Stimulated activated CD4-positive, alpha-beta T cell treated with anti-CD3 and anti-CD28 coated beads, Interleukin-2, amount 100 ng/mL, for 4 hours (primary cell): Measurements from ENCODE around the gene ETFA.
"Not testable (repeated sequence)": the region's sequence is repeated elsewhere in the genome, so short reads cannot be mapped to it uniquely, and the experiment has no call there.

Source experiments
- DNase-seq: peaks from one replicate; pipeline ENCODE4 v3.0.0-alpha.2; 2020; ENCODE audit warnings: low read depth

Gene ETFA

DNA sequence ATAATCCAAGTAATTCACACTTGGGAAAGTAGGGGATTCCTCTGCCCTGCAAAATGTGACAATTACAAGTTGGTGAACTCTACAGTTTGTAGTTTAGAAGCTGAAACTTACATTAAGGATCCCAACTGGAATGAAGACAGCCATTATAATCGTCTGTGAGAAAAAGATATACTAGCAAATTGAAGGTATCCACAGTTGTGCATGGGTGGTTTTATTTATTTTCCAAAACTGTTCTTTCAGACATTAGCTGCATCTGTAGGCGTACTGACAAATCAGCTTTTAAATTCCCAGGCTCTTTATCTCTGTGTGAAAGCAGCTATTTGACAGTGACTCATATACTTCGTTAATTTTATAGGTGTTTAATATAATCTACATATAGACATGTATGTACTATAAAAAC is 12.8 kb upstream of the ETFA start:
- DNase-seq: no peak

DNA sequence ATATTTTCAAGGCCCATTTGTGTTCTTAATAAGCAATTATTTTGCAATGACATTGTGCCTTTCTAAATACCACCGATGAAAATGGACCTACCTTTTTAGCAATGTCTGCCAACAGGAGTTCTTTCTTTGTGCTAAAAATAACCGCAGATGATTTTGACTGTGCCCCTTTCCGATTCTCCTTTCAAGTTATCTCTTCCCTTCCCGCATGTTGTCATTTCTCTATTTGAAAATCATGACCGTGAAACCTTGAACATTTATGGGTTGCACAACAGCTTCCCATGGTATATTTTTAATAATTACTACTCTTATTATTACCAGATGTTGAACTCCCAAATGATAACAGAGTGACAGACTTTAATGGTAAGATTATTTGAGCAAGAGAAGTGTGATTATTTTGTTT is 10.3 kb upstream of the ETFA start:
- DNase-seq: no peak

DNA sequence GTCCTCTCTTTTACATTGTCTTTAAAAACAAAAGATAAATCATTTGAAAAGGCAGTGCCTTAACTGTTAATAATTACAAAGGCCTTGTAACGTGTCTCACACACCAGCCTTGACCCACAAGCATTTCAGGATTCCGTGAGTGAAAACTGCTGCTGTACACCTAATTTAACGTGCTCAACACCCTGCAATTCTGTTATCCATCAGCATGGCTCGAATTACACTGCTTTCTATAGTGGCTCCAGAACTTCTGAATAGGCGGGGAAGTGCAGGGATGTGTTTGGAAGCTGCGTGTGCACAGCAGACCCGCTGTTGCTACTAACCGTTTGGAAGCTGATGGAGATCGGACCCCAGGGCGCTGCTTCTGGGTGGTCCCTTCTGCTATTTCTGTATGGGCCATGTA is 9.9 kb upstream of the ETFA start:
- DNase-seq: no peak

DNA sequence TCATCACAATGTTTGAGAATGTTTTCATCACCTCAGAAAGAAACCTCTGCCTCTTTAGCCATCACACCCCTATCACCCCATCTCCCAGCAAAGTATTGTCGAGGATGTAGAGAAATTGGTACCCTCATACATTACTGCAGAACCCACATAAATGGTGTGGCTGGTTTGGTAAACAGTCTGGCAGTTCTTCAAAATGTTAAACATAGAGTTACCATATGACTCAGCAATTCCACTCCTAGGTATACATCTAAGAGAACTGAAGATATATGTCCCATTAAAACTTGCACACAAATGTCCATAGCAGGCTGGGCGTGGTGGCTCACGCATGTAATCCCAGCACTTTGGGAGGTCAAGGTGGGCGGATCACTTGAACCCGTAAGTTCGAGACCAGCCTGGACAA is 8.7 kb upstream of the ETFA start:
- DNase-seq: no peak

DNA sequence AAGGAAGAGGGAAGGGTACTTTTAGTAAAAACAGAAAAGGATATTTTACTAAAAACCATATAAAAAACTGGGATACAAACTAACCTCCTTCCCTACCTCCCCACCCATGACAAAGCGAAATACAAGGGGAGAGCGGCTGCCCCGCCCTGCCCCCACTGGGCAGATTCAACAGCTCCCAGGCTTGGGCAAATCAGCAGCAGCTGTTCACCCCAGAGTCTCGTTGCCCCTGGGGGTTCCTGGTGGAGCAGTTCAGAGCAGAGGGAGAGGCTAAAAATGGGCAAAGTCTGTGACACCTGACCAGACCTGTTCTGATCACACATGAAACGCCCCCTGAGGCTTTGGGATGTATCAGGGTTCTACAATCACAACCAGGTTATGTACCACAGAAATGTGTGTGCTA is 2.5 kb upstream of the ETFA start:
- no peak for DNase-seq

DNA sequence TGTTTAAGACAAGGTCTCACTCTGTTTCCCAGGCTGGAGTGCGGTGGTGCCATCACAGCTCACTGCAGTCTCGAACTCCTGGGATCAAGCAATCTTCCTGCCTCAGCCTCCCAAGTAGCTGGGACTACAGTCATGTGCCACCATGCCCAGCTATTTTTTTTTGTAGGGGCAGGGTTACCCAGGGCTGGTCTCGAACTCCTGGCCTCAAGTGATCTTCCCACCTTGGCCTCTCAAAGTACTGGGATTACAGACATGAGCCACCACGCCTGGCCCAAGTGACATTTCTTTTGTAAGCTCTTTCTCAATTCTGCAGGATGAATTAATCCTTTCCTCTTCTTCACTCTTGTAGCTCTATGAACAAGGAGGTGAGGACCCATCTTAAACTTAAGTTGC is 1.9 kb upstream of the ETFA start:
- not testable (repeated sequence) for DNase-seq

DNA sequence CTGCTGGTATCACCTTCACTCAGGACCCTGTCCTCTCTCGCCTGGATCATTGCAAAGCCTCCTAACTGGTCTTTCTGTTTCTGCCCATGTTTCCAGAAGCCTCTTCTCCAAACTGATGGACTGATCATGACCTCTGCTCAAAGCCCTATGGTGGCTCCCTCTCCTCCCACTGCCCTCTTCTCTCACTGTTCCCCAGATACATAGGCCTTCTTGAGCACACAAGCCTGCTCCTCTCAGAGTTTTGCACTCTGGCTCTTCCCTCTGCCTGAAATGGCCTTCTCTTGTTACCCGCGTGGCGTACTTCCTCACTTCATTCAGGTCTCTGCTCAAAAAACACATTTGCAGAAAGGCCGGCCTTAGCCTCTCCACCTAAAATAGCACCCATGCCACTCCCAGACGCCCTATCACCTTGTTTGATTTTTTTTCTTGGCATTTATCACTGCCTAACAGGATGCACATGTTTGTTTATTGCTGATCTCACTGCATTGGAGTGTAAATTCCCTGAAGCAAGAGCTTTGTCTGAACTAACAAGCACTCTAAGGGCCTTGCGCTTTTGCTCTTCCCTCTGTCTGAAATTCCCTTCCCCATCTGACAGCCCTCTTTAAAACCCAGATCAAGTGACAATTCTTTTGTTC is 1.4 kb upstream of the ETFA start:
- no peak for DNase-seq

DNA sequence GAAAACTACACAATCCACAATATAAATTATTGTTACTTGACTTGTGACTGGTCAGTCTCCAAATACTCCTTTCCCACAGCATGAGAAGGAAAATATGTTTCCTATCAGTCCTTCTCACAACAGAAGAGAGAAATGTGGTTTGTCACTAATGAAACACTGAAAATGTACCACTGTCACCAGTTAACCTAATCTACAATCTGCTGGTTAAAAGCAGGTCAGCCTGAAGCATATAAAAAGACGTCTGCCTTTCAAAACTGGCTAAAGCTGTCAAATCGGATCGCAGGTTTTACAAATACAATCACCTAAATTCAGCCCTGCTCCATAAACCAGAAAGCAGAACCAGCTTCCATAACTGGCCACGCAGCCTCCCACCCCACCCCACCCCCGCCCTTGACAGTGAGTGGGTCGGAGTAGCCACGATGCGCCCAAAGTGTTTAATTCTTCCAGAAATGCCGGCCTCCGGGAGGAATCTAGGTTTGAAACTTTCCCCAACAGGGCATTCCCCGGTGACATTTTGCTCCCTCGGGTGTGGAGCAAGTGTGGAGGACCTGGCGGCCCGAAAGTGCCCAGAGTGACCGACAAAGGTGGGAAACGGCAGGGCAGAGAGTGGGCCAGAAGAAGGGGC is 682 bp downstream of the ETFA start:
- DNase-seq: no peak

DNA sequence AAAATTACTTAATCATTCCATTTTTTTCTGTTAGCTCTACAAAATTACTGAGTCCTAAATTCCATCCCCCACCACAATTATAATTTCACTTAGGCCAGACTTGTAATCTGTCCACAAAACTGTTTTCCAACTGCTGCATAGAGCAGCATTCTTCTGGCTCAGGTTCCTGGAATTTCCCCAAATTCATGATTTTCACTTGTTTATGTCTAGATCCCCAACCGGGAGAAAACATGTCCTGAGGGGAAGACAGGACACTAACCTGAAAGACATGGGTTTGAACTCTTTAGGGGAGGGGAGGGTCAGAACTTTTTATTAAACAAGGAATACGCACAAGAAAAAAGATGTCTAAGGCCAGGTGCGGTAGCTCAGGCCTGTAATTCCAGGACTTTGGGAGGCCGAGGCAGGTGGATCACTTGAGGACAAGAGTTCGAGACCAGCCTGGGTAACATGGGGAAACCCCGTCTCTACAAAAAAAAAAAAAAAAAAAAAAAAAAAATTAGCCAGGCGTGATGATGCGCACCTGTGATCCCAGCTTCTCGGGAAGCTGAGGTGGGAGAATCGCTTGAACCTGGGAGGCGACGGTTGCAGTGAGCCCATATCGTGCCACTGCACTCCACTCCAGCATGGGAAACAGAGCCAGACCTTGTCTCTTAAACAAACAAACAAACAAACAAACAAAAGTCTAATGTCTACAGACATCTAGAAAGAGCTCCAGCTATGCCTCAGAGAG is 1.5 kb downstream of the ETFA start:
- DNase-seq: no peak

DNA sequence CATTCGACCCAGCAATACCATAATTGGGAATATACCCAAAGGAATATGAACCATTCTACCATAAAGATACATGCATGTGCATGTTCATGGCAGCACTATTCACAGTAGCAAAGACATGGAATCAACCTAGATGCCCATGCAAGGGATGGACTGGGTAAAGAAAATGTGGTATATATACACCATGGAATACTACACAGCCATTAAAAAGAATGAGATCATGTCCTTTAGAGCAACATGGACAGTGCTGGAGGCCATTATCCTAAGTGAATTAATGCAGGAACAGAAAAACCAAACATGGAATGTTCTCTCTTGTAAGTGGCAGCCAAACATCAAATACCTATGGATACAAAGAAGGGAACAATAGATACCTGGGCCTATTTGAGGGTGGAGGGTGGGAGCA is 7.4 kb downstream of the ETFA start:
- no peak for DNase-seq

DNA sequence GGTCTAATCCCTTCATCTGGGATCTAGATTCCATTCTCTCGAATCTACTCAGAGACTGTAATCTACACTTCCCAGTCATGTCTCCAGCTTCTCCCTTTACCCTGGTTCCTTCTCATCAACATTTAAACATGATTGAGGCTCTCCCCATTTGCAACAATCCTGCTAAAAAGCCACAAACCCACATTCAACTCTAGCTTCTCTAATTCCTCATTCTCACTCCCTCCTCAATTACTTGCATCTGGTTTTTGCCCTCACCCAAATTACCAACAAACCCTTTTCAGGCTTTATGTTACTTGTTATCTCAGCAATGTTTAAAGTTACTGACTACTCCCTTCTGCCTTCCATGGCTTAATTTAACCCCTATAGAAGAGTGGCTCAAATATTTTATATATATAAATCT is 11.5 kb downstream of the ETFA start:
- no peak for DNase-seq

DNA sequence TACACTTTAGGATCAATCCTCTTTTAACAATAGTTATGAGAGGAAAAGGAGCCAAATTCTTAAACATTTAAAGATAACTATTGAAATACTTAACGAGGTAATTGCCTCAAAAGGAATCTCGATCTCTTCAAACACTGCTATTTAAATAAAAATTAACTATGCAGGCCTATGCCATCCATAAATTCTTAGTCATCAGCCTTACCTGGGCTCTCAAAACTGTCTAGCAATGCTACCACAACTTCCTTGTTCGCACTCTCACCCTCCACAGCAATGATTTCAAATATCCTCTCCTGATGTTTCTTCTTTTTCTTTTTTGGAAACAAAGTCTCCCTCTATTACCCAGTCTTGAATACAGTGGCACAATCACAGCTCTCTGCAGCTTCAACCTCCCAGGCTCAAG is 12.3 kb downstream of the ETFA start:
- DNase-seq: no peak

DNA sequence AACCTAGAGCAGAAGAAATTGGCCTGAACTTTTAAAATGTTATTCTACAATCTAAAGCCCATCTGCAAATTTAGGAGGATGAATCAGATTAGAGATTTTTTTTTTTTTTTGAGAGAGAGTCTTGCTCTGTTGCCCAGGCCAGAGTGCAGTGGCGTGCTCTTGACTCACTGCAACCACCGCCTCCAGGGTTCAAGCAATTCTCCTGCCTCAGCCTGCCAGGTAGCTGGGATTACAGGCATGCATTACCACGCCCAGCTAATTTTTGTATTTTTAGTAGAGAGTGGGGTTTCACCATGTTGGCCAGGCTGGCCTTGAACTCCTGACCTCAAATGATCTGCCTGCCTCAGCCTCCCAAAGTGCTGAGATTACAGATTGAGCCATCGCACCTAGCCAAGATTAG is 13.3 kb downstream of the ETFA start:
- not testable (repeated sequence) for DNase-seq

DNA sequence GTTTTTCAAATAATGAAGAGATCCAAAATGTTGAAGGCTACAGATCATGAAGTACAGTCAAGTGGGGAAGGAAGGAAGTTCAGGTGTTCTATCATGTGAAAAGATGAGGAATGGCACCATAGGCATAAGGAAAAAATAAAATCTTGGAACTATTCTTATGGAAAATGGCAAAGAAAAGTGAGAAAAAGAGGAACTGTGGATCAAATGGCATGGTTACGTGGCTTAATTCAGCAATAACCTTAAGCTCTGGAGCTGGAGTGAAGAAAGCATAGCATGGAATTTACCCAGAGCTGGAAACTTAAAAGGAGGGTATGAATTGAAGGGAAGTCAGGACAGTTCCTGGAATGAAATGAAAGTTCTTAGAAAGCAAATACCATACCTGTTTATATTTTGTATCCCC is 14.4 kb downstream of the ETFA start:
- DNase-seq: no peak

DNA sequence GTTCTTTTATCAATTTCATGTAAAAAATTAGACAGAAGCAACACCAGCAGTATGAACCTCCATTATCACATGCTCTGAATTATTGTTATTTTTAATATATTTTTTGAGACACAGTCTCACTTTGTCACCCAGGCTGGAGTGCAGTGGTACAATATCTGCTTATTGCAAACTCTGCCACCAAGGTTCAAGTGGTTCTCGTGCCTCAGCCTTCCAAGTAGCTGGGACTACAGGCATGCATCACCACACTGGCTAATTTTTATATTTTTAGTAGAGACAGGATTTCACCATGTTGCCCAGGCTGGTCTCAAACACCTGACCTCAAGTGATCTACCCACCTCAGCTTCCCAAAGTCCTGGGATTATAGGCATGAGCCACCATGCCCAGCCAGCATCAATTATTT is 16.8 kb downstream of the ETFA start:
- not testable (repeated sequence) for DNase-seq

DNA sequence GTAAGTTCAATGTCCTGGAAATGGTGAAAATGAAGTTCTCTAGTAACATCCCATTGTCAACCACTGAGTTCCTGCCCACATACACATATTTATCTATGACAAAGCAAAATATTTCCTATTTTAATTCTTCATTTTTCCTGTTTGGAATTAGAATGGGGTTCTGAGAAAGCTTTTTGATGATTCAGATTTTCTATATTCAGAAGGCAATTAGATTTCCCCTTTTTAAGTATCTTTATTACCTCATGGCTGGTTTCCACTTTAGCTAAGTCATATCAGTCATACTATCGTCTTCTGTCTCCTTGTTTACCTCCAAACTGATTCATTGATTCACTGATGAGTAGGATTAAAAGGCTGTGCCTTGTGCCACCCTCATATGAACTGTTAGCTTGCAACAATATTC is 17.9 kb downstream of the ETFA start:
- DNase-seq: no peak

DNA sequence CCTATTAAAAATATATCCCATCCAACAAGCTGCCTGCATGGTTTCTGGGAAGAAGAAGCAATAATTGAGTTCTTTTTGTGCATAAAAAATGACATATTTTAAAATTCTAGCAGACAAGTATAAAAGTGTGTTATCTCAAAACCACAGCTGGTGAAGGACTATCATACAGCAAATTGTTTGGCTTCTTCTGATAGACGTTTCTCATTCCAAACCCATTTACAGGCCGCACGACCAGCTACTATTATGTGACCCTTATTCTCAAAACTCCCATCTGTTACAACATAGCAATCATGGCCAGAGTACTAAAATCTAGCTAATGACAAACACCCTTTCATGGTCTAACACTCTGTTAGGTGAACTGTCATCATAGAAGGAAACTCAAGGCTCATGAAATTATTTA is 21.7 kb downstream of the ETFA start:
- DNase-seq: no peak

DNA sequence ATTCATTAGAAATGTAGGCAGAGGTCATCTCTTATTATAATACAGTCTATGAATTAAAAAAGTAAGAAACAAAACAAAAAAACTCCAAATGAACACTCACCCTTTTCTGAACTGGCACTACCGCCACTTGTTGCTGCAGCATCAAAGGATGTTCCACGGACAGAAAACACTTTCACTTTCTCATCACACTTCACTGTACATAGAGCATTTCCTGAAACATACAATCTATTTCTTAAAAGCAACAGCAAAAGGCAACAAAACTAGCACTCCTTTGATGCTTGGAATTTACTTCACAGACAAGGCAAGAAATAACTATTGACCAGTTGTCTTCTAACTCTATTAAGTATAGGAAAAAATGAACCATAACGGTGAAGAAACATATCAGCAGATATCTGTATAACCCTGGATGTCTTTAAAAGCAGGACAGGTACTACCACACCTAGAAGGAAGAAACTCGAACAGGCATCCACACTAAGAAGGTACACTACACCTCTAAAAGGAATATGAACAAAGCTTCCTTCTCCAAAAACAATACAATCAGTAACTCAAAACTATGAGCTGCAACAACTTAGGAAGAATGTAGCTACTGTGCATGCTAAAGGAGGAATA is 24.9 kb downstream of the ETFA start:
- peak; percentile 11 for DNase-seq

DNA sequence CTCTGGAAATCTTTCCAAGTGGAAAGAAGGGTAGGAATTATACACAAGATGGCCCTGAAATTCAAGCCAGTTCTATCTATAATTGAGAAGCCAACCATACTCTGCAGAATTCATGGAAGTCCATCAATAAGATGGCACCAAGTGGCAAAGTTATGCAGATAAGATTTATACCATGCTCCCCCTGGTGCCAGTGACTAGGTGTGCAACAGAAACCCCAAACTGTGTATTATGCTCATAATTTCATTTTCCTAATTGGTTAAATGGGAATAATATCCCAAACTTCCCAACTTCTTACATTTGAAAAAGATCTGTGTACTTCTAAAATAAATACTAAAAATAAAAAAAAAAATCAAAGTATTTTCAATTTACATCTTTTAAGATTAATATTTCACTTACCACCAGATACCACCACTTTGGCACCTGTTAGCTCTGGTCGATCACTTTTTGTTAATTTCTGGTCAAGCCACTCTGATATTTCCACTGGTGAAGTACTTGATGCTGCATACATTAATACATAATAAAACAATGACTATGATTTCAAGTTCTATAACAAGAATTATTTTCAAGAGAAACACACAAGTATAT is 25.9 kb downstream of the ETFA start:
- DNase-seq: no peak

DNA sequence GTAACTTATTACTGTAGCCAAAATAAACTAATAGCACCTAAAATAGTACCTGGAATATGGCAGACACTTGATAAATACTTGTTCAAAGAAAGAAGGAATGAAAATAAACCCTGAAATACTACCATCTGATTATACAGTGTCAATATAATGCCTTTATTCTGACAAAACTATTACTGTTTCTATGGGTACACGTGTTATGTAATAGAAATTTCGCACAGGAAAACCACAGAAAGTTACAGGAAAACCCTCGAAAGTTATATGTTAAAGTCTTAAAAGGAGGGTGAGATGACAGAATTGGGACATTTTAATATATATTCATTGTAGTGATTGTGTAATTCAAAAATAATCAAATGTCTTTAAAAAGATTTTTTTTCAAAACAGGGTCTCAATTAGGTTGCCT is 28.8 kb downstream of the ETFA start:
- DNase-seq: no peak

DNA sequence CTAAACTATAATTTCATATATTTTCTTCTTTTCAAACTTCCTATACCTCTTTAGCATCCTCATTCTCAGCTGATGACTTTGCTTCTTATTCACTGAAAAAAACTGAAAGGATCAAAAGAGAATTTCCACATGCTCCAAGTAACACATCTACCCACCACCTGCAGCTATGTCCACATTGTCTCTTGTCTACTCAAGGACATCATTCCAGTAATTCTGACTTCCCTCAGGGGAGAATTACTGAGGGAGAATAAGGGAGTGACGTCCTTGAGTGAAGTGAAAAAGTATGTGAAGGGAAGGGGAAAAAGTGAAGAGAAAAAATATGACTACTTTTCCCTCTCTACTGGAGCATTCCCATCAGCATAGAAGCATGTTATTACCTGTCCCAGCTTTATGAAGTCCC is 32.6 kb downstream of the ETFA start:
- no peak for DNase-seq

DNA sequence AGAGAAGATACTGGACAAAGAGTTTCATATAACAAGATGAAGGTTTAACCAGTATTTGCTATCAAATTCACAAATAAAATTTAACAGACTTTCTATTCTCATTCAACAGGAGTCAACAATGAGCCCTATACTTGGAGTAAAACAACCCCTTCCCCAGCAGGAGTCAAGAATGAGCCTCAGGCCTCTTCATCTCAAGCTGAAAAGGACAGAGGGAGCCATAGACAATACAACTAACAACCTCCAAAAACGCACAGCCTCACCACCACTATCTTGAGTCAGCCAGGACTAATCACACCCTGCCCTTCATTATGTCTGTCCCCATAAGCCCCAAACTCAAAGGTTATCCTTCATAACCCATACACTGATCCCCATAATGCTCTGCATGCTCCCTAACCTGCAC is 36.4 kb downstream of the ETFA start:
- no peak for DNase-seq

DNA sequence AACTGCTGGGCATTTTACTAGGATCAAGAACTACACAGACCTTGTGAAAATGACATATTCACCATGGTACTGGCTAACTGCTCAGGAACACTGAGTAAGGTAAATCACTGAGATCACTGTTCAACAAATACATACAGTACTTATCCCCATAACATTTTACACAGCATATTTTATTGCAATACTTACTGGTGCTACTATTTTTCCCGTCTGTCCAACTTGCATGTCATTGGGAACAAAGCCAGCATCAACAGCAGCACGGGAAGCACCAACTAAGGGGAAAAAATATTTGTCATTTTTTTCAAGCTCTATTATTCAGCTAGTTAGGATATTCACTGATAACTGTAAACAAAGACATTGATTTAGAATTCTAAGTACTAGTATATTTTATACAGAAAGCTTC is 37.0 kb downstream of the ETFA start:
- no peak for DNase-seq
